HG02943 (cell line): Measurements from ENCODE around the gene NBPF14.
"Not testable (repeated sequence)": the region's sequence is repeated elsewhere in the genome, so short reads cannot be mapped to it uniquely, and the experiment has no call there.

Experiments
- ATAC-seq: cut with Tn5 transposase; IDR thresholded peaks from one replicate; pipeline ENCODE4 v1.9.1; 2021; ENCODE audit warnings: mild to moderate bottlenecking, low read depth, moderate library complexity; ENCODE audit not compliant: unreplicated experiment

The NBPF14 gene

GRCh38 chr1:148595911-148596310 is at the start of gene NBPF14:
NBPF14 (minus strand) TSS chr1:148596011; CDS start chr1:148595717, 294 bp downstream.
- ATAC-seq = not testable (repeated sequence)

- ATAC-seq = not testable (repeated sequence)
Observed at GRCh38 chr1:148625451-148625850, 29.6 kb upstream of the NBPF14 start.

- ATAC-seq = not testable (repeated sequence)
Observed at GRCh38 chr1:148618216-148618615, 22.4 kb upstream of the NBPF14 start.

- ATAC-seq = not testable (repeated sequence)
Observed at GRCh38 chr1:148605266-148605665, 9.5 kb upstream of the NBPF14 start.

DNA sequence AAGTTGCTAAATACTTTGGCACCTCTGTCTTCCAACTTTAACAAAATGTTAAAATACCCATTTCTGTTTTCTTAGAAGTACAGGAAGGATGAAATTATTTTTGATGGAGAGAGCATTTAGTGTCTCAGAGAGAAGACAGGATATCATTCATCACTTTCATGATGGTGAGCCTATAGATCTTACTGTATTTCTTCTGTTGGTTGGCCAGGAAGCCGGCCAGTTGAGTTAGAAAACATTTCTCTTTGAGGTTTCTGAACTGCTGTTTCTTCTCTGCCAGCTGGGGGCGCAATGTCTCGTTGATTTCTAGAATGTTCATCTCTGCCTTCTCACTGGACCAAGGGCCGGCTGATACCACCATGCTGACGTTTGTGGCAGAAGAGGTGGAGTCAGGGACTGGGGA is 451 bp downstream of the NBPF14 start:
- ATAC-seq = not testable (repeated sequence)

- ATAC-seq = not testable (repeated sequence)
Observed at GRCh38 chr1:148591098-148591497, 4.7 kb downstream of the NBPF14 start.

- ATAC-seq = not testable (repeated sequence)
Observed at GRCh38 chr1:148532158-148532557, 63.7 kb downstream of the NBPF14 start.

GRCh38 chr1:148529101-148529567 is 66.7 kb downstream of the NBPF14 start:
- ATAC-seq = not testable (repeated sequence)

- ATAC-seq = not testable (repeated sequence)
Observed at GRCh38 chr1:148528591-148528990, 67.2 kb downstream of the NBPF14 start.

GRCh38 chr1:148526587-148526986 is 69.2 kb downstream of the NBPF14 start:
- ATAC-seq = not testable (repeated sequence)

DNA sequence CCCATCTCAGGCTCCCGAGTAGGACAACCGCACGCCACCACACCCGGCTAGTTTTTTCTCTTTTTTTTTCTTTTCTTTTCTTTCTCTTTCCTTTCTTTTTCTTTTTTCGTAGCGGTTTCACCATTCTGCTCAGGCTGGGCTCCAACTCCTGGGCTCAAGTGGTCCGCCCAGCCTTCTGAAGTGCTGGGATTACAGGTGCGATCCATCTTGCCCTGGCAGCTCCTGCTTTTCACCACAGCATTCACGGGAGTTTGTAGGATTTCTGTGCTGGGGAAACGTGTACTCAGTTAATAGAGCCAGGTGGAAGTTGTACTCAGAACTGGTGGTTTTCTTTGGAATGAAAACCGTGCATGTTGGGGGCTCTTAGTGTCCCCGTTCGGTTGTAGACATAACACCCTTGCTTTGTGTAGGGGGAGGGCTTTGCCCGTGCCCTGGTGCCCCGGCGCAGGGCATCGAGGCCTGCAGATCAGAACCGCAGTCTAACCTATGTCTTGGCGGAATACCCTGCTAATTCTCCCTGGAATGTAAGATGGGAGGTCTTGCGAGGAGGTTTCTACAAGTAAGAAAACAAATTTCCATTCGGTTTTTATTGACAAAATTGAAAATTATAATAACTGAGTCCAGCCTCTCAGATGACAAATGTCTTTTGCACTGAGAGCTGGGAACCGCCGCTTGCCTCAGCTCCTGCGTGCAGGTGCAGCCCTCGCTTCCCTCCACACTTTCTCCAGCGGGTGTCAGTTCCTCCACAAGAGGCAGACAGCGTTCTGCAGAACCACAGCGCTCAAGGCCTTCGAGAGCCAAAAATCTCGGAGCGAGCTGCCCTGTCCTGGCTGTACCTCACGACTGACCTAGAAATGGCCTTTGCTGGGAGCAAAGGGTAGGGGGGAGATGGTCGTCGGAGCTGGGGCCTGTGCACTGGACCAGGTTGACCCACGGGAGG is 72.3 kb downstream of the NBPF14 start:
- ATAC-seq = not testable (repeated sequence)

GRCh38 chr1:148522561-148523204 is 73.1 kb downstream of the NBPF14 start:
- ATAC-seq = peak; percentile 83

- ATAC-seq = peak; percentile 46
Observed at GRCh38 chr1:148522072-148522471, 73.7 kb downstream of the NBPF14 start.

GRCh38 chr1:148514310-148514709 is 81.5 kb downstream of the NBPF14 start:
- ATAC-seq = not testable (repeated sequence)

GRCh38 chr1:148512571-148513184 is 83.1 kb downstream of the NBPF14 start:
- ATAC-seq = not testable (repeated sequence)

DNA sequence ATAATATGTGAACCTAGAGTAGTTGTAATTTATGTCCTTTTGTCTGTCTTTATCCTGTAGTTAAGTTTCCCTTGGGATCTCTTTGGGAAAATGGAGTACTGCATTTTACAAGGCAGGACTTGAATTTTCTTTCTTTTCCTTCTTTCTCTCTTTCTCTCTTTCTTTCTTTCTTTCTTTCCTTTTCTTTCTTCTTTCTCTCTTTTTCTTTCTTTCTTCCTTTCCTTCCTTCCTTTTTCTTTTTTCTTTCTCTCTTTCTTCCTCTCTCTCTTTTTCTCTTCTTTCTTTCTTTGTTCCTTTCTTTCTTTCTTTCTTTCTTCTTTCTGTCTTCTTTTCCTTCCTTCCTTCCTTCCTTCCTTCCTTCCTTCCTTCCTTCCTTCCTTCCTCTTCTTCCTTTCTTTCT is 101.9 kb downstream of the NBPF14 start:
- ATAC-seq = not testable (repeated sequence)

GRCh38 chr1:148483029-148483428 is 112.8 kb downstream of the NBPF14 start, which contains the start of gene PPIAL4G:
PPIAL4G (minus strand) TSS chr1:148483302; CDS start chr1:148483252, 50 bp downstream.
- not testable (repeated sequence) for ATAC-seq
